ENCODE measurements around the gene ILK.

The ILK gene

DNA sequence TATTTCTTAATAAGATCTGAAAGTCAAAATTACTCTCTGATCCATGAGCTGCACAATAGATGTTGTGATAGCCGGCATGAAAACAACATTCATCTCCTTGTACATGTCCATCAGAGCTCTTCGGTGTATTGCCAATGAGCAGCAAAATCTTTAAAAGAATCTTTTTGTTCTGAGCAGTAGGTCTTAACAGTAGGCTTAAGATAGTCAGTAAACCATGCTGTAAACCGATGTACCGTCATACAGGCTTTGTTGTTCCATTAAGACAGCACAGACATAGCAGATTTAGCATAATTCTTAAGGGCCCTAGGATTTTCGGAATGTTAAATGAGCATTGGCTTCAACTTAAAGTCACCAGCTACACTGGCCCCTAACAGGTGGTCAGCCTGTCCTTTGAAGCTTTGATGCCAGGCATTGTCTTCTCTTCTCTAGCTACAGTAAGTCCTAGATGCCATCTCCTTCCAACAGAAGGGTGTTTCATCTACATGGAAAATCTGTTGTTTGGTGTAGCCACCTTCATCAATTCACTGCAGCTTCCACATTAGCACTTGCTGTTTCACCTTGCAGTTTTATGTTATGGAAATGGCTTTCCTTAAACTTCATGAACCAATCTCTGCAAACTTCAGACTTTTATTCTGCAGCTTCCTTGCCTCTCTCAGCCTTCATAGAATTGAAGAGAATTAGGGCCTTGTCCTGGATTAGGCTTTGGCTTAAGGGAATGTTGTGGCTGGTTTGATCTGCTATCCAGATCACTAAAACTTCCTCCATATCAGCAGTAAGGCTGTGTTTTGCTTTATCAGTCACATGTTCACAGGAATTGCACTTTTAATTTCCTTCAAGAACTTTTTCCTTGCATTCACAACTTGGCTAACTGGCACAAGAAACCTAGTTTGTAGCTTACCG, 28.5 kb upstream of the ILK start:
- no peak for DNase-seq

DNA sequence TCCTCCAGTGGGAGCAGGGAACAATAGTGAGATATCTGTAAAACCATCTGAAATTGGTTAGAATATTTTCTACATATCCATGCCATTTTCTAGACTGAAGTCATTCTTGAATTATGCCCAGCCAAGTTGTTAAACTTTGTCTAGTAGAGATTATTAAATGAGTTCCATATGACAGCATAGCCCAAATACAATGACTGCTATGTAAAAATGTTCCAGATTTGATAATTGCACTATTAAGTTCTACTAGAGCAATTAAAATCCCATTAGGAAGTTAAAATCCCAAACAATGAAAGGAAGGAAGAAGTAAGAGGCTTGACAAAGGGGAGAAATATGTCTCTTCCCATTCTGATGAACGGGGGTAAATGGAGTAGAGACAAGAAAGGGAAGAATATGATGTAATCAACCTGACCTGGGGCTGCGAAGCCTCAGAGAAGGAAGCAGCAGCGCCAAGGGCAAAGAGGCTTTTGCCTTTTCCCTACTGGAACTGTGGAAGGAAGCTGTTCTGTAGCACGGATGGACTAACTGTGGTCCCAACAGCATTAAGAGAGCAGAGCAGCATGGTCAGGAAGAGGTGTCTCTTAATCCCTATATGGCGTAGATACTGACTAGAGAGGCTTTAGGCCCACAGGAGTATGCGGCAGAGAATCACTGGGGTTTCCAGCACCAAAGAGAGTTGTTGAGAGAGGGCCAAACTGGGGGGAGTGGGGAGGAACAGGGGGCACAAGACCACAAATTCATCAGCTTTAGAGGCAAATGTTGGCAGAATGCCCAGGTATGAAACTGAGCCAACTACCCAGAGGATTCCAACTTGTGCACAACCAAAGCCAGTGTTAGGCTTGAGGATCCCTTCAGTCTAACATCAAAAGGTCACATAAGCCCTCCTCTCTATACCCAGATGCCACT, 26.9 kb upstream of the ILK start:
- DNase-seq, result no peak

DNA sequence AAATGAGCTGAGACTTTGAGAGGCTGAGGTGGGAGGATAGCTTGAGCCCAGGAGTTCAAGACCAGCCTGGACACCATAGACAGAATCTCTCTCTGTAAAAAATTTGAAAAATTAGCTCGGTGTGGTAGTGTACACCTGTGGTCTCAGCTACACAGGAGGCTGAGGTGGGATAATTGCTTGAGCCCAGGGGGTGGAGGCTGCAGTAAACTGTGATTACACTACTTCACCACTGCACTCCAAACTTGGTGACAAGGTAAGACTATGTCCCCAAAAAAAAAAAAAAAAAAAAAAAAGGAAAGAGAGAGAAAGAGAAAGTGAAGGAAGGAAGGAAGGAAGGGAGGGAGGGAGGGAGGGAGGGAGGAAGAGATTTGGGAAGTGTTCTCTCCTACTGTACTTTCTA, 25.4 kb upstream of the ILK start:
- no peak for DNase-seq

DNA sequence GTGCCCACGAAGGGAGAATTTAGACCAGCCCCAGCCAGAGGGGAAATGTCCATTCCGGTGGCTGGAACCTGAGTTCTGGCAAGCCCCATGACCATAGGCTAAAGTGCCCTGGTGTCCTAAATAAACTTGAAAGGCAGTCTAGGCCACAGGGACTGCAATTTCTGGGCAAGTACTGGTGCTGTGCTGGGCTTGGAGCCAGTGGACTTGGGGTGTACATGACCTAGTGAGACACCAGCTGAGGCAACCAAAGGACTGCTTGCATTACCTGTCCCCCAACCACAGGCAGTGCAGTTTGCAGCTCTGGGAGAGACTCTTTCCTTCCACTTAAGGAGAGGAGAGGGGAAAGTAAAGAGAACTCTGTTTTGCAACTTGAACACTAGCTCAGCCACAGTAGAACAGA, 23.9 kb upstream of the ILK start:
- DNase-seq, result no peak

DNA sequence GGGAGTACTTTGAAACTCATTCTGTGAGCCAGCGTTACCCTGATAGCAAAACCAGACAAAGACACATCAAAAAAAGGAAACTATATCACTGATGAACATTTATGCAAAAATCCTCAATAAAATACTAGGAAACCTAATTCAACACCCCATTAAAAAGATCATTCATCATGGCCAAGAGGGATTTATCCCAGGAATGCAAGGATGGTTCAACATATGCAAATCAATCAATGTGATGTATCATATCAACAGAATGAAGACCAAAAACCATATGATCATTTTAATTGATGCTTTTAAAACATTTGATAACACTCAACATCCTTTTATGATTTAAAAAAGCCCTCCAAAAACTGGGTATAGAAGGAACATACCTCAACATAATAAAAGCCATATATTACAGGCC, 20.0 kb upstream of the ILK start:
- no peak for DNase-seq

DNA sequence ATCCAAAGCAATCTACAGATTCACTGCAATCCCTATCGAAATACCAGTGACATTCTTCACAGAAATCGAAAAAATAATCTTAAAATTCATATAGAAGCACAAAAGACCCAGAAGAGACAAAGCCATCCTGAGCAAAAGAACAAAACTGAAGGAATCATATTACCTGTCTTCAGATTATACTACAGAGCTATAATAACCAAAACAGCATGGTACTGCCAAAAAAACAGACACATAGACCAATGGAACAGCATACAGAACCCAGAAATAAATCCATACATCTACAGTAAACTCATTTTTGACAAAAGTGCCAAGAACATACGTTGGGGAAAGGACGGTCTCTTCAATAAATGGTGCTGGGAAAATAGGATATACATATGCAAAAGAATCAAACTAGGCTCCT, 19.0 kb upstream of the ILK start:
- no peak for DNase-seq

DNA sequence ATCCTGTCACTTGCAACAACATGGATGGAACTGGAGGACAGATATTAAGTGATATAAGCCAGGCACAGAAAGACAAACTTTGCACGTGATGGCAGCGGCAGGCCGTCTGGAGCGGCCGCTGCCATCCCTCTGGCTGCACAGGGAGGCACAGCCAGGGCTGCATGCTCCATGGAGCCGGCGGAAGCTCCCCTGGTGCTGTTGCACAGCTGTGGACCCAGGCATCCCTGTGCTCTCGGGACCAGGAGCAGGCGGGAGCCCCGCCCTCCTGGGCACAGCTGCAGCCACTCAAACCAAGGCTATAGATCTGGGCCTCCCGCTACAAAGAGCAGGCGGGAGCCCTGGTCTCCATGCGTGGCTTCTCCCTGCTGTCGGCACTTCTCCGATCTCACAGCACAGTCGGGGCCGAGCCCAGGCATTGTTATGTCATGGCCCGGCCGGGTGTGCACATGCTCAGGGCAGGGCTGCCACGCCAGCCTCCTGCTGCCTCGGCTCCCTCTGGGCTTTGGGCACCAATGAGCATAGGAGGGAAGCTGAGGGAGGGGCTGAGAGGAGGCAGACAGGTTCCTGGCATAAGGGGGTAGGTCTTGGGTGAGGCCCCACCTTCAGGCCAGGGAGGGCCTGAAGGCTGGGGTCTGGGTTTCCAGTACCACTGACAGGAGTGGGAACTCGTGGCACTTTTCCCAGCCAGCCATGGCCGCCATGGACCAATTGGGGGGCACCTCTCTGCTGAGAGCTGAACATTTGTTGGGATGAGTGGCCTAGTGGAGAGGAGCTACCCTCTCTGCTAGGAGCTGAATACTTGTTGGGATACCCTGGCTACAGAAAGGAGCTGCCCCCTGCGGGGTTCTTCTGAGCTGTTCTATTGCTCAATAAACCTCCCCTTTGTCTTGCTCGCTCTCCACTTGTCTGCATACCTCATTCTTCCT, 16.9 kb upstream of the ILK start:
- no peak for DNase-seq

DNA sequence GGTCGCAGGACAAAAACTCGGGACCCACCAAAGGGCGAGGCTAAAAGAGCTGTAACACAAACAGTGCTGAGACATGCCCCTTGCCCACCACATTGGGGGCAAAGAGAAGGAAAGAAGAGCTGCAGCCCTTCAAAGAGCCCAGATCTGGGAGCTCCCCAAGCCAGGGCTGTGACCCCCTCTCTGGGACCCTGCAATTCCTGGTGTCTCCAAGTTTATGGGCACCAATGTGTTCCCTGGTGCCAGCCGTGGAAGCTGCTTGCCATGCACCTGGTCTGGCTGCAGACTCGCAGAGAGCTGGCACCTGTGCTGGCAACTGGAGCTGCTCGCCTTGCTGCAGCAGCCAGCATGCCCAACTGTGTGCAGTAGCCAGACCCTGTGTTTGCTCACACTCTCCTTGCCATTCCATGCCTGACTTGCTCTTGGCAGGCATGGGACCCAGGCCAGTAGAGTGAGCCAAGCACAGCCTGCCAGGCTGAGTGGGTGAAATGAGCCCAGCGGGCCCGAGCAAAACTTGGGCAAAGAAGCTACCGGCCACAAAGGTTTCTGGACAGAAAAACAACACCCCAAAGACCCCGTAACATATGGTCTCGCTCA, 16.1 kb upstream of the ILK start:
- DNase-seq, result no peak

DNA sequence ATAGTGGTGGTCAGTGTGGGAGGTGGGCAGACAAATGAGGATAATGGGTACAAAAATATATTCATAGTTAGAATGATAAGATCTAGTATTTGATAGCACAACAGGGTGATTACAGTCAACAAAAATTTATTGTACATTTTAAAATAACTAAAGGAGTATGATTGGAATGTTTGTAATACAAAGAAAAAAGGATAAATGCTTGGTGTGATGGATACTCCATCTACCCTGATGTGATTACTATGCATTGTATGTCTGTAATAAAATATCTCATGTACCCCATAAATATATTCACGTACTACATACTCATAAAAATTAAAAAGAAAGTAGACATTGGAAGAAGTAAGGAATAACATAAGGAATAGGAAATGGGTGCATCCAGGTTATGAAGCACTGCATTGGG, 15.6 kb upstream of the ILK start:
- DNase-seq, result no peak

DNA sequence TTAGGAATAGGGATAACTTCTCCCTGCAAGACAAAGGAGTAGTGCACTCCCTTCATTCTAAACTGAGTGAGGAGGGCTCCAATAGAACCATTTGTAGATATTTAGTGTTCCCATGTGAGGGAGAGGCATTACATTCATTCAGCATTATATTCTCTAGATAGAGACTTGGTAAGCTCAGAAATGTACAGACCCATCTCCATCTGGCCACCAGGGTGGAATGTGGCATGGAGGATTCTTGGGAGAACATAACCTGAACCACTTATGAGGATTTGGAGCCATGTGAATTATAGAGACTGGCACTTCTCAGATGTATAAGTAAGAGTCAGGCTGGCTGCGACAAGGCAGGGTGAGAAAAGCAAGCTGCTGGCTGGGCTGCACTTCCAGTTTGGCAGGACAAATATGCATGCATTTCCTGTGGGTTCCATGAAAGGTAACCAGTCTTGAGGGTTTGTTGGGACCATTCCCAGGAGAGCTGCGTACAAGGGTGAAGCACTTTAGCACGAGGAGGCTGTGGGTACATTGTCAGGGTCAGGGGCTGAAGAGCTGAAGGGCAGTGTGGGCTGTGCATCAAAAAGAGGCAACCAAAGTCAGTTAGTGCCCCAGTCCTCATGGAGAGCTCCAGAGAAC, 9.3 kb upstream of the ILK start:
- no peak for DNase-seq

DNA sequence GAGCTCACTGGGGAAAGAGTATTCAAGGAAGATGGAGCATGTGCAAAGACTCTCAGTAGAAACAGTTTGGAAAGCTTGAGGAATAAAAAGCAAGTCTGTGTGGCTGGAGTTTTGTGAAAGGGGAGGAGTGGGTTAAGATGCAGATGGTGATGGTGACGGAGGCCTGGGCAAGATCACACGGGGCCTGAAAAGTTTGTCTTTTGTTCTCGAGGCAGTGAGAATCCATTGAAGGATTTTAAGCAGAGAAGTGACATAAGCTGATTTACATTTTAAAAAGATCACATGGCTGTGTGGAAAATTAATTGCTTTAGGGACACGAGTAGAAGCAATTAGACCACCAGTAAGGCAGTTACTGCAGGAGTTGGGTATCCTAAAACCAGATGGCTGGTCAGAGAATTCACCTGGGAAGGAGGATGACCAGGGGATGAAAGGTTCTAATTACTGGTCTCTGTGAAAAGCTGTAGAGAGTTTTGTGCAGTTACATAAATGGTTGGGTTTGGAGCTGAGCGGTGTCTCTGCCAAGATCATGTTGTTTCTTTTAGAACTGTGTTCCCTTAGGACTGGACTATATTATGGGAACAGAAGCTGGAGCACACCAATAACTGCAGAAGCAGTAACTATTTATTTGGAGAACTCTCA, 7.2 kb upstream of the ILK start:
- no peak for DNase-seq

DNA sequence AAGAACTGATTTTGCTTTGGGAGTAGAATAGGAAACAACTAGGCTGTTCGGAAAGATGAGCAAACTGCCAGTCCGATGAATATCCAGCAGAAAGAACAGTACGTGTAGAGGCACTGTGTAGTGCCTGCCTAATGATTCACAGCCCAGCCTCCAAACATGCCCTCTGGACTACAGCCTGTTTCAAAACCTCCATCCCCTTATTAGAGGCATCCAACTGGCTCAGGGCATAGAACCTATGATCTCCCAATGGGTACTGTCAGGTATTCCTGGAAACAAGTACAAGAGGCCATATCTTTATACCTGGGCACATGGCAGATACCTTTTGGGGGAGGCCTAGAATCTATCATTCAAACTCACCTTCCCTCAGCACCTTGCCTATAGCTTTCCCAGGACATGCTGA, 5.0 kb upstream of the ILK start:
- no peak for DNase-seq

DNA sequence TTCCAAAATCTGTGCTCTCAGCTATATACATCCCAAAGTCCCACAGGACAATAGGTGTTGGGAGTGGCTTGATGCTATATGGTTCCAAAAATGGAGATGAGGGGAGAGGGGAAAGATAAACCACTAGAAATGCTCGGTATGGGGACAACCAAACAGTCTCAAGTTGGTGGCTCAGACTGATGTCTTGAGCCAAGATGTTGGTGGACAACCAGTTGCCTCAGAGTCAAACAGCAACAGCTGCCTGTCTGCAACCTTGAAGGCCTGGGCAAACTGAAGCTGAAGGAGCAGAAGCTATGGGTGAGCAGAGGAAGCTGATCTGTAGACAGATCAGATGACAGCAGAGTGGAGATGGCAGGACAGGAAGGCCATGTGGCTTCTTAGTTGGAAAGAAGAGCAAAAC, 4.1 kb upstream of the ILK start:
- DNase-seq, result no peak

DNA sequence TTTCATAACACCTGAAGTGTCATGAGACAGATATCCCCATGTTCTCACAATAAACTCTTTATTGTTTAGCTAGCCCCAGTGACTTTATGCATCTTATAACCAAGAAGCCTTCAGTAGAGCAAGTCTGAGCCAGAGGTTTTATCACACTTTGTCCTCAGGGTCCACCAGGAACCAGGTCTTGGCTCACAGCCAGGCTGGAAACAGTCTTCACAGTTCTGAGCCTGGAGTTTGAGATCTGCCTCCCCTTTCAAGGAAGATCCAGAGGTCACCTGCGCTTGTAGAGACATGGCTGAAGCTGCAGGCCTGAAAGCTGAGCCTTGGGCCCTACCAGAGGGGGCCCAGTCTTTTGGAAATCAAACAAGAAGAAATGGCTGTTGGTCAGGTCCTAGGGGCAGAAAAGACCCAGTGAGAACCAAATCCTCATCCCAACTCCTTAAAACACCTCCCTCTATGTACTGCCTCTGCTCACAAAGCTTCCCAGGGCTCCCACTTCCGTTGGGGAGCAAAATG, 3.6 kb upstream of the ILK start:
- DNase-seq, result no peak

DNA sequence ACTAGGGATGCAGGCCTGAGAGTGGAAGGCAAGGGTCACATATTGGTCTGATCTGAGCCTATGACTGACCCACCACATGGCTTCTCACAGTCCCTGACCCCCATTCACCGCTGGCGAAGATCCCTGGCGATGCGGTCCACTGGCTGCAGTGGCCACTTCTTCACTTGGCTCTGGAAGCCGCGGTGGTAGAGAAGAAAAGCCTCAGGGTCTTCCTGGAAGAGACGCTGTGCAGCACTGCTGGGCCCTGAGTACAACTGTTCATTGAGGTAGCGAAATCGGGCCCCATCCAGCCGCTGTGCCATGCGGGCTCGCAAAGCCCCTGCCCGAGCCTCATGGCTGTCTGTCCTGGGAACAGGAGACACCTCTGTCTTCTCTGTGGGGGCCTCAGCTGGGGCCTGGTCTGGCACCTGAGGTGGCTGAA, 2.5 kb upstream of the ILK start:
- no peak for DNase-seq

DNA sequence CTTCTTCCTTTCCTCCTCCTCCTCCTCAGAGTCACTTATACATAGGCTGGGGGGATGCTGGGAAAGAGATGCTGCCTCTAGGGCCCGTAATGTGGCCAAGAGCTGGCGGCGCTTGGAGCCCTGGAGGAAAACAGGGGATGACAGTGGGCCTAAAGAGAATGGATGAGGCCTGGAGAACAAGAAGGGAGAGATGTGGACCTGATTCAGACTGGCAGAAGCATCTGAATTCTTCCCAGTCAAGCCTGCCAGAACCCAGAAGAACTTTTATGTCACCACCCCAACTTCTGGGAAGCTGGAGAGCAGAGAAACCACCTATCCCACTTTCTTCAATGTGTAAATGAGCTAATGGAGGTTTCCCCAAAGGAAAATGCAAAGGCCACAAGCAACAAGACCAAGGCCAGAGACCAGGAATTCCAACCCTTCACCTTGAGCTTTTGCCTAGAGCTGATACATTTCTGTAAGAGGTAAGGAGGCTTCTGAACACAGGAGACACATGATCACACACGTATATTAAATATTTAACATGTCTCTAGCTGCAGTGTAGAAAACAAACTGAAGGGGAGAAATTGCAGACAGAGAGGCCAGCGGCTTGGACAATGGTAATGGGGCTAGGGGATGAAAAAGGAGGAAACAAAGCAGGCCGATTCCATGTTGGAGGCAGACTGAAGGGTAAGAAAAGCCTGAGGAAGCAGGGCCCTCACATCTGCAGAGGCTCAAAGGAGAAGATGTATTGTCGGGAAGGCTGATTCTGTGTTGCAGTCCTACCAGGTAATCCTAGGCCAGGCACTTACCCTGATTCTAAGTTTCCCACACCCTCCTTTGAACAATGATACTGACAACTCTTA, 1.3 kb upstream of the ILK start:
- no peak for DNase-seq

DNA sequence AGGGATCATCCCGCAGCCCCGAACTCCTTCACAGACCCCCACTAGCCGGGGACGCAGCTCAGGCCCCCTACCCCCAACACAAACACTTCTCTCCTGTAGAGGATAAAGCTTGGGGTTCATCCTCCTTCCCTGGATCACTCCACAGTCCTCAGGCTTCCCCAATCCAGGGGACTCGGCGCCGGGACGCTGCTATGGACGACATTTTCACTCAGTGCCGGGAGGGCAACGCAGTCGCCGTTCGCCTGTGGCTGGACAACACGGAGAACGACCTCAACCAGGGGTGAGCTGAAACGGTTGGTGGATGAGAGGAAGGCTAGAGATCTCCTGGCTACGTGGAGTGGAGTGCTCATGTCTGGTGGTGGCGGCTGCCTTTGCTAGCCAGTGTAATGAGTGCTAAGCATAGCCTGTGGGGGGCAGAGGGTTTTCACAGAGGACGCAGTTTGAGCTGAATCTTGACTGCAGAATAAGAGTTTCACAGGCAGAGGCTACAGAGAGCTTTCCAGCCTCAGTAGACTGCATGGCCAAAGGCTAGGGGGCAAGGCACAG, 580 bp downstream of the ILK start:
- peak; percentile 33 to 52 for DNase-seq

DNA sequence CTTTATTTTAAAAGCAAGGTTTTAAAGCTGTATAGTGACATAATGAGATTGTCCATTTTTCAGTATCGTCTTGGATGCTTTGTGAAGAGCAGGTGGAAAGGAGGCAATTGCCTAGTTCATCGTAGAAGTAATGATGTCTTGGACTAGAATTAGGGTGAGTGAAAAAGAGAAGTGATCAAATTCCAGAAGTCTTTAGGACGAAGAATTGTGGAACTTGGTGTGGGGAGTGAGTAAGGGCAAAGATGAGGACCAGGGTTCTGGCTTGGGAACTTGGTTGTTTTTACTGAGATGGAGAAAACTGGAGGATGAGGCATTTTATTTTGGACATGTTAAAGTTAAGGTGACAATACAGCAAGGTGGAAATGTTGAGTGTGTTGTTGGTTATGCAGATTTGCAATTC, 1.2 kb downstream of the ILK start:
- no peak for DNase-seq

DNA sequence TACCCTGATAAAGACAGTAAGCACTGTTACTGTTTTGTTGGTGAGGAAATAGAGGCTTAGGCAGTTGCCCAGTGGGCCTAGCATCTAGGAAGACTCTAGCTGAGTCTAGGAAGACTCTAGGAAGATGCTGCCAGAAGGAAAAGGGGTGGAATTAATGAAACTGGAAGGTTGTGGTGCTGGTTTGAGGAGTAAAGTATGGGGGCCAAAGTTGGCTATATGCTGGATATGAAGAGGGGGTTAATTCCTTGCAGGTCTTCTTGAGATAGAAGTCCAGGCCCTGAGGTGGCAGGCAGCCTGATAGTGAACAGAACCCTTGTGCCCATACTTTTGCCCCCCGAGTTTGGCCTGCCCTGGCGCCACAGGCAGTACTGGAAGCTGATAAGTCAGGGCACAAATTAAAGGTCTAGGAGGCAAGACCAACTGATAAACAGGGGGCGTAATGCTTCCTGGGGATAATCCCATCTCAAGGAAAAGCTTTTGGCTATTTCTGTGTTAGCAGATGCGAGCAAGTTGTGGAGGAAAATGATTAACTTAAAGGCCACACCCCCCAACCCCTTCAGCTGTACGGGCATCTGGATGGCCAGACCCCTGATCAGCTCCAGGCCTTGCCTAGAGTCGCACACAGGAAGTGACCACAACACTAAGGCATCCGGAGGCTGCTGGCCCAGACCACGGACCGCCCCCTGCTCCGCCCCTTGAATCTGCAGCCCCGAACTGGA, 3.1 kb downstream of the ILK start:
- peak in 1 of 2 experiments; percentile 34 for DNase-seq

All from stimulated activated CD4-positive, alpha-beta T cell treated with anti-CD3 and anti-CD28 coated beads, Interleukin-4, amount 100 ng/mL, for 4 hours (primary cell).